Fibroblast of upper back skin (primary cell): Measurements from ENCODE around the gene FTCD.
A peak's percentile ranks its signal among the peaks of the same experiment; 100 is the strongest.
"Not testable (repeated sequence)": the region's sequence is repeated elsewhere in the genome, so short reads cannot be mapped to it uniquely, and the experiment has no call there.

Experiments used
- DNase-seq: peaks from one replicate; pipeline ENCODE4 v3.0.0-alpha.2; 2013

The FTCD gene, protein sequence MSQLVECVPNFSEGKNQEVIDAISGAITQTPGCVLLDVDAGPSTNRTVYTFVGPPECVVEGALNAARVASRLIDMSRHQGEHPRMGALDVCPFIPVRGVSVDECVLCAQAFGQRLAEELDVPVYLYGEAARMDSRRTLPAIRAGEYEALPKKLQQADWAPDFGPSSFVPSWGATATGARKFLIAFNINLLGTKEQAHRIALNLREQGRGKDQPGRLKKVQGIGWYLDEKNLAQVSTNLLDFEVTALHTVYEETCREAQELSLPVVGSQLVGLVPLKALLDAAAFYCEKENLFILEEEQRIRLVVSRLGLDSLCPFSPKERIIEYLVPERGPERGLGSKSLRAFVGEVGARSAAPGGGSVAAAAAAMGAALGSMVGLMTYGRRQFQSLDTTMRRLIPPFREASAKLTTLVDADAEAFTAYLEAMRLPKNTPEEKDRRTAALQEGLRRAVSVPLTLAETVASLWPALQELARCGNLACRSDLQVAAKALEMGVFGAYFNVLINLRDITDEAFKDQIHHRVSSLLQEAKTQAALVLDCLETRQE

DNA sequence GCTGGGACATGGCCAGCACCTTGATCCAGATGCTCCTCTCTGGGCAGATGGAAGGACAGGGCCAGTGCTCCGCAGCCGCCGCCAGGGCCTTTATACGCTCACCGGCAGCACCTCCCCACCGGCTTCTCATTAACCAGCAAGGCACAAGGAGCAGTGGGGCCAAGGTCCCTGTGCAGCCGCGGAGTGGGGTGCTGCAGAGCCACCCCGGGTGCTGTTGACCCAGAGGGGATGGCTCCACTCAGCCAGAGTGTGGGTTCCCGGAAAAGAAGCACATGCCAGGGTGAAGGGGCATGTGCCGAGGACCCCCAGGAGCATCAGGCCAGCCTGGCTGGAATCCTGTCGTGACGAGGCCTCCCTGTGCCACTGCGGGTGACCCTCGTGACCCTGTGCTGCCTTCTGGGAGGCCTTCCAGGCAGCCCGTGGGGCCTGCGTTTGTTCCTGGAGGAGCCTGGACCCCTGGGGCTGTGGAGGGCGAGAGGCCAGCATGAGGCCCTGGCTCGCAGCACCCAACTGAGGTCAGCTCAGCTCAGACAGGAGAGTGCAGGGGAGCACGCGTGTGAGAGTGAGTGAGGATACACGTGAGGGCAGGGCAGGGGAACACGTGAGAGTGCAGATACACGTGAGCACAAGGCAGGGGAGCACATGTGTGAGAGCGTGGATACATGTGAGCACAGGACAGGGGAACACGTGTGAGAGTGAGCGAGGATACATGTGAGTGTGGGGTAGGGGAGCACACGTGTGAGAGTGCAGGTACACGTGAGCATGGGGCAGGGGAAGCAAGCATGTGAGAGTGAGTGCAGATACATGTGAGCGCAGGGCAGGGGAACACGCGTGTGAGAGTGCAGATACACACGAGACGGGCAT is at the start of gene FTCD:
Gene FTCD, minus strand, starts transcription at position 66 of the 864 bp plus-strand sequence. Its CDS starts 56 bp downstream, at position 10.
- DNase-seq: no peak

DNA sequence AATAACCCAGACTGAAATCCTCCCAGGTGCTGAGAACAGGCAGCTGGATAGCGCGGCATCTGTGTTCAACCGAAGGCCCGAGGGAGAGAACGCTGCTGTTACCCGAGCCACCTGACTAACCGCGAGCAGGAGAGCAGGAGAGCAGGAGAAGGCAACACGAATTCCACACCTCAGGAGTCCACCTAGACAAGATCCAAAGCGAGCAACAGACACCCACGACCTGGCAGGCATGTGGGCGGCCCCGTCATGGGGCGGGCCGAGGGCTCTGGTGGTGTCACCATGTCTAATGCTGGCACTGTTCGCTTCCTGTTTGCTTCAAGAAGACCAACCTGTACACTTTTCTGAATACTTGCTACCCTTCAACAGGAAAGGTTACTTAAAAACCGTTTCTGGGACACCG is 49.8 kb upstream of the FTCD start:
- no peak for DNase-seq

DNA sequence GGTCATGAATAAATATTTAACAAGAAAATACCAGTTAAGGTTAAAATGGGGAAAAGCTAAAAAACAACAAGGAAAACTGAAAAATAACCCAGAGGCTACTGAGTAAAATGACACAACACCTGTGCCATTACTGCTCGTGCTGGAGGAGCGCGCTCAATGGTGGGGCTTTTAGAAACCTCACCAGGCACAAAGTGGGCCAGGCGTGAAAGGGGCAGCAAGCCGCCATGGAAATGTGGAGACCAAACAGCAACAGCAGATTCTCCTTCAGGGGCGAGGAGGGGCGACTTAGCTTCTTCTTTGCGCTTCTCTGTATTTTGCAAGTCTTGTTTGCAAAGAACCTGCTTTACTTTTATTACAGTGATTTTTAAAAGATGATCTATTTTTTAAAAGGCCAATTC is 47.8 kb upstream of the FTCD start:
- no peak for DNase-seq

DNA sequence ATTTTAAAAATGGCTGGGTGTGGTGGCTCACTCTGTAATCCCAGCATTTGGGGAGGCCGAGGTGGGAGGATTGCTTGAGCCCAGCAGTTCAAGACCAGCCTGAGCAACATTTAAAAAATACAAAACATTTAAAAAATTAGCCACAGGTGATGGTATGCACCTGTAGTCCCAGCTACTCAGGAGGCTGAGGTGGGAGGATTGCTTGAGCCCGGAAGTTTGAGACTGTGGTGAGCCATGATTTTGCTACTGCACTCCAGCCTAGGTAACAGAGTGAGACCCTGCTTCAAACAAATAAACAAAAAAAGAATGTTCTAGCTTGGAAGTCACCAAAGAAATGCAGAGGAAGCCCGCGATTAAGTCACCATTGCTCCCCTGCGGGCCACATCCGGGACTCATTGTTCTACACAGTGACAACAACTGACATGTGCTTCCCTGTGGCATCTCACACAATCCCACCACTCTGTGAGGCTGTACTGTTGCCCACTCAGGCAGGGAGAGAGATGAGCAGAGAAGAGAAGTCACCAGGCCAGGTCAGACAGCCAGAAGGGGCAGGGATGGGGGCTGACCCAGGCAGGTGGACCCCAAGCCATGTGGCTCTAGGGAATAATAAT is 47.3 kb upstream of the FTCD start:
- DNase-seq: no peak

DNA sequence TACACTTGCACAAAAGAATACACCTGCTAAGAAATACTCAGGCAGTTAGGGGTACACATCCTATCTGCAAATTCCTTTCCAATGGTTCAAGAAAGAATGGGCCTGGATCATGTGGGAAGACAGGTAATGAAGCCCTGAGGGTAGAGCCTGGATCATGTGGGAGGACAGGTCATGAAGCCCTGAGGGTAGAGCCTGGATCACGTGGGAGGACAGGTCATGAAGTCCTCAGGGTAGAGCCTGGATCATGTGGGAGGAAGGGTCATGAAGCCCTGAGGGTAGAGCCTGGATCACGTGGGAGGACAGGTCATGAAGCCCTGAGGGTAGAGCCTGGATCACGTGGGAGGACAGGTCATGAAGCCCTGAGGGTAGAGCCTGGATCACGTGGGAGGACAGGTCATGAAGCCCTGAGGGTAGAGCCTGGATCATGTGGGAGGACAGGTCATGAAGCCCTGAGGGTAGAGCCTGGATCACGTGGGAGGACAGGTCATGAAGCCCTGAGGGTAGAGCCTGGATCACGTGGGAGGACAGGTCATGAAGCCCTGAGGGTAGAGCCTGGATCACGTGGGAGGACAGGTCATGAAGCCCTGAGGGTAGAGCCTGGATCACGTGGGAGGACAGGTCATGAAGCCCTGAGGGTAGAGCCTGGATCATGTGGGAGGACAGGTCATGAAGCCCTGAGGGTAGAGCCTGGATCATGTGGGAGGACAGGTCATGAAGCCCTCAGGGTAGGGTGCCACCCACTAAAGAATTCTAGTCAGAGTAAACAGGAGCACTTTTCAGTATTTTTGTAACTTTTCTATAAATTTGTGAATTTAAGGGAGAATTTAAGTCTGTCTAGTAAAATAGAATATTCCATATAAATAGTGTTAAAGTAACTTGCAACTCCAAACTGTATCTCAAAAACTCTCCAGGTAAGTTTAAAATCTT is 45.8 kb upstream of the FTCD start:
- not testable (repeated sequence) for DNase-seq

DNA sequence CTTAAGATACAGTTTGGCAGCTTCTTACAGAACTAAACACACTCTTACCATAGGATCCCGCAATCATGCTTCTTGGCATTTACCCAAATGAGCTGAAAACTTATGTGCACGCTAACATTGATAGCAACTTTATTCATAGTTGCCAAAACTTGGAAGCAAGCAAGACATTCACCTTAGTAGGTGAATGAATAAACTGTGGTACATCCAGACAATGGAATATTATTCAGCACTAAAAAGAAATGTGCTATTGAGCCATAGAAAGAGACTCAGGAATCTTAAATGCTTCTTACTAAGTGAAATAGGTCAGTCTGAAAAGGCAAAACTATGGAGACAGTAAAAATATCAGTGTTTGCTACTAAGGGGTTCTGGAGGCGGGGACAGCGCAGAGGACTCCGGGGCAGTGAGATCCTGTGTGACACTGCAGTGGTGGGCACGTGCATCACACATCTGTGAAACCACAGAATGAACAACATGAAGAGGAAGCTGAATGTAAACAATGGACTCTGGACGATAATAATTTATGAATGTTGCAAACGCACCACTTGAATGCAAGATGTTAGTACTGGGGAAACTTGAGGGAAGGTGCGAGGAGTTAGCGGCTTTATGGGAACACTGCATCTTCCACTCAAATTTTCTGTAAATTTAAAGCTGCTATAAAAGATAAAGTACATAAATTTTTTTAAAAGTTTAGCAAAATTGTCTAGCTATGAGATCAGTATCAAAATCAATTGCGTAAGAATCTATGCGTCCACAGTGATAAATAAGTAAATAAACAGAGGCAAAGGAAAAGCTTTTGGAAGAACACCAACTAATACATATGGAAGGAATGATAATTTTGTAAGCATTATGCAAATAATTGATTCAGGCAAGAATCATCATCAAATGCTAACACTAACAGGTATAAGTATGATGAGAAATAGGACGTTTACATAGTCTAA is 44.3 kb upstream of the FTCD start:
- no peak for DNase-seq

DNA sequence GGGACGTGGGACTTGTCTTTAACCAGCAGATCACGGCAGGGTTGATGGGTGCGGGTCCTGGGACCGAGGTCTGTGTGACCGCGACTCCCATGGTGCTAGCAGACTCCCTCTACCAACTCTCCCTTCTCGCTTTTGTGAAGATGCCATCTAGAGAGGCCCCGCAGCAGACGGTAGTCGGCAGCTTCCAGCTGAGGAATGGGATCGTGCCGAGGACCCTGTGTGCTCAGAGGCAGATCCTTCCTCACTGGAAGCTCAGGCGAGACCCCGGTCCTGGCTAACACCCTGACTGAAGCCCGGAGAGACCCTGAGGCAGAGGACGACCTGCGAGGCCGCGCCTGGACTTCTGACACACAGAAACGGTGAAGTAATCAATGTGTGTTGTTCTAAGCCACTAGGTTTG is 41.4 kb upstream of the FTCD start:
- no peak for DNase-seq

DNA sequence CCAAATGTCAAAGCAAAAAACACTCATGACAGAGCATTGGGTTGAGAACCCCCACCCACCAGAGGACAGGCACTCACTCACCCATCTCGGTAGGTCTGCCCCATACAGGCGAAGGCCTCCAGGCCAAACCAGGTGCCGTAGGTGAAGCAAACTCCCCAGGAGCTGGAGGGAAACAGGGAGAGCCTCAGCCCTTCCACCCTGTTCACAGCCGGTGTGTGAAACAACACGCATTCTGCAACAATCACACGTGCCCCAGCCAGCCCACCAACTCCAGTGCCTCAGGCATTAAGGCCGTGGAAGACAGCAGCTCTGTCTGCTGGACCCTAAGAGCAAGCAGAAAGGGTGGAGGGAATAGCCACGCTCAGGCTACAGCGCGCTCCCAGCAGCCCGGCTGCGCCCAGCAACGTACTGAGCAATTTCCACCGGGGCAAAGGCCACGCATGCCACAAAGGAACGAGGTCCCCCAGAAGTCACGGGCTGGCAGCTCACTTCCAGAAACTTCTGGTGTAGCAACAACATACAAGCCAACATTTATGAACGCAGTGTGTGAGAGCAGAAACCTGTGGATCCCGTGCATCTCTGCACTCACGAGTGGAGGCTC is 40.3 kb upstream of the FTCD start:
- no peak for DNase-seq

DNA sequence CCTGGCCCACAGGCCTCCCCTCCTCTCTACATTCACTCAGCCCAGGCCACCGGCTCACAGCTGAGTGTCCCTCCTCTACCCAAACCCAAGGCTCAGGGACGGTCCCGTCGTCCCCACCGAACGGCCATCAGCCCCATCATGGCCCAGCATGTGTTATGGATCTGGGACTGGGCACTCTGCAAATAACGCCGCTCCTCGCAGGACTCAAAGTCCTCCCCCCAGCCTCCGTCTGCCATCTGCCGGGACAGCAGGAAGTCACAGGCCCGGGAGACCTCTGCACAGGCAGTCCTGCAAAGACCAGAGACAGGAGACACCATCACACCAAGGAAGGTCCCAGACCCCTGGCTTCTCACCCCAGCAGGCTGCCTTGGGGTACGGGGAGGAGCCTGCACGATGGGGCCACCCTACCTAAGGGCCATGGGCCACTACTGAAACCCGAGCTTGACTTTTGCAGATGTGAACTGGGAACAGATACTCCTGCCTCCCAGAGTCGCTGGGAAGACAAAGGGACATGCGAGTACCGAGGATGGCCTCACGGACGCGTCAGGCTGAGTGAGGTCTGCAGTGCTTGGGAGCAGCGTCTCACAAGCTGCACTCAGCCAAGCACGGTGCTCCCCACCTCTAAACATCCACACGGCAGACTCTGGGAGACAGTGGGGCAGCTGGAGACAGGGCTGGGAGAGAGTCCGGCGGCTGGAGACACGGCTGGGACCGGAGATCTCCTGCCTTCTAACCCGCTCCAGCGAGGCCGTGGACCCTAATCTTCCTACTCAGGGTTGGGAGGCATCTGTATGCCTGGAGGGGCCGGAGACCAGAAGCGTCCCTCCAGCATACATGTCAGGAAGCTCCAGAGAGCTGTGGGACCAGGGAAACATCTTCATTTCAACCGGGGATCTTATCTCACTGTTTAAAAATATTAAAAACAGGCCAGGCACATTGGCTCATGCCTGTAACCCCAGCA is 39.3 kb upstream of the FTCD start:
- DNase-seq: no peak

DNA sequence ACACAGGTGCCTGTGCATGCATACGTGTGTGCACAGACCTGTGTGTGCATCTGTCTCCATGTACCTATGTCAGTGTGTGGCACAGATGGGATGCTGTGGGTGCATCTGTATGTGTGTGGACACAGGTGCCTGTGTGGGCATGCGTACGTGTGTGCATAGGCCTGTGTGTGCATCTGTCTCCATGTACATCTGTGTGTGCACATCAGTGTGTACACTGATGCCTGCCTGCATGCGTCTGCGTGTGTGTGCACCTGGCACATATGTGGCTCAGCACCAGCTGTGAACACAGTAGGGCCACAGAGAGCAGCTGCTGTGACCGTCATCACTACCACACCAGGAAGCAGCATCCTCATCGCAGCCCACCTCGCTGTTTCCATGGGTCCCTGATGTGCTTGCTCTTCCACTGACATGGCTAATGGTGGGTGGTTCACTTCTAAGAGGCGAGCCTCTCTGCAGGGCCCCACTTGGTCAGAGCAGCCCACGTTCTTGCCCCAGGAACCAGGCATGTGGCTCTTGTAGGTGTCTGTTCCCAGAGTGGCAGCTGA is 38.5 kb upstream of the FTCD start:
- DNase-seq: no peak

DNA sequence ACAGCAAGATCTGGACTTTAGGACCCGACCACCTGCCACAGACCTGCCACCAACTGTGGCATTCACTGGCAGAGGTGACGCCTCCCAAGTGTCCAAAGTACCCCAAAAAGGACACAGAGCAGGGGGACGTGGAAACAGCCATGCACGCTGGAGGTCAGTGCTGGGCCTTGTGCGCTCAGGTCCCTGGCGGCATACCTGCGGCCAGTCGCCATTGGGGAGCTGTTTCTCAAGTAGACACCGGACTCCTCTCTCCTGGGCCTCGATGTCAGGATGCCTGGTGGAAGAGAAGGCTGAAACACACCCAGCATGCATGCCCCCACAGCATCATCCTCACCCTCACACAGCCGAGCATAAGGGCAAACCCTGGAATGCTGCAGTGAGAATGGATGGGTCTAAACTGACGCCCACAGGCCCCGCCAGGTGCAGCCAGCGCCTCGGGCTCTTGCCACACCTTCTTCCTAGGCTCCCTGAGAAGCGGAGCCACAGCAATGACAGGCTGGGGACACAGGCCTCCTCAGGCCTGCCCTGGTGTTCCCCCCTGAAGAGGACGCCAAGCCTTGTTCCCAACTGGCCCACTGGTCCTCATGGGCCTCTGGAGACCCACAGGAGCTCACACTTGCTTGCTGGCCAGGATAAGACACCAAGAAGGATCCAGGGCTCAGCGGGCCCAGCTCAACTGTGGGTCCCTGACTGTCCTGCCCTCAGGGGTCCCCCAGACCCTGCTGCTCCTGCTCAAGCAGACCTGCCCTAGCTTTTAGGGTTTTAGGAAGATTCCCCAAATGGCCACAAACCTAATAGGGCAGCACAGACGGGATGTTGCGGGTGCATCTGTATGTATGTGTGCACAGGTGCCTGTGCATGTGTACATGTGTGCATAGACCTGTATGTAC is 36.6 kb upstream of the FTCD start:
- no peak for DNase-seq

DNA sequence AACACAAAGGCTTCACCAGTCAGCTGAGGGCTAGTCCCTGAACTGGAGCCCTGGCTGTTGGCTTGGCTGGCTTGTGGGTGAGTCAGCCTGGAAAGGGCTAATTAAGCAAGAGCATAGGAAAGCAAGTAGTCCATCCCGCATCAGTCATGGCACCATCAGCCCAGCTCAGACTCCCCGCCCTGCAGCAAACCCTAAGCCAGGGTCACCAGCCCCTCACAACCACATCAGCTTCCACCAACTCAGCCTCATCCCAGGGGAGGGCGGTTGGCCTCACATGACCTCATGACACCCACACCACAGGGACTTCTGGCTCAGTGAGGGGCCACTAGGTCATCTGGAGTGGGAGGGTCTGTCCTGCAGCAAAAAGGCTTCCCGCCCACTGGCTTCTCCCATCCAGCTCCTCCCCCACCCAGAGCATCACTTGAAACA is 35.9 kb upstream of the FTCD start:
- peak; percentile 61 for DNase-seq

DNA sequence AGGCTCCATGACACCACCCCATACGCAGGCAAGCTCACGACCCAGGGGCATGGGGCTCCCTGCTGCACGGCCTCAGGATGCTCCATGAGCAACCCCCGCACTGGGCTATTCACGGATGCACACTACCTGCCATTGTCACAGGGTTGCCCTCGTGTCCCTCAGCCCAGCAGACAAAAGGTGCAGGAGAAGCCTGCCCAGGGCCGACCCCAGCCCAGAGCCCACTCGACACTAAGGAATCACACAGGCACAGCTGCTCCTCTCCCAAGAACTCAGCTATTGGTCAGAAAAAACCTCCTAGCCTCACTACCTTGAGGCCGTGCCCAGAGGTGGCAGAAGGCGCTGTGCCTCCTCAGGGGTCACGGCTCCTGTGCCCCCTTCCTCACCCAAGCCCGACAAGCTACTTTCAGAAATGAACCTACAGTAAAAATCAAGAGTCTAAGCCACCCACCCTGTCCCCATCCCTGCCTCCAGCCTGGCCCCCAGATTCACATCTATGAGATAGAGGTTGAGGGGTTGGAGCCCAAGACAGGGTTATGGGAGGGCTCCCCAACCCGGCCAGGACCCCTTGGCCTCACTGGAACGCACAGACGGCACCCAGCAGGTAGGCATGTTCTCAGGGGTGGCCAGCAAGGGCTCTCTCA is 35.2 kb upstream of the FTCD start:
- no peak for DNase-seq

DNA sequence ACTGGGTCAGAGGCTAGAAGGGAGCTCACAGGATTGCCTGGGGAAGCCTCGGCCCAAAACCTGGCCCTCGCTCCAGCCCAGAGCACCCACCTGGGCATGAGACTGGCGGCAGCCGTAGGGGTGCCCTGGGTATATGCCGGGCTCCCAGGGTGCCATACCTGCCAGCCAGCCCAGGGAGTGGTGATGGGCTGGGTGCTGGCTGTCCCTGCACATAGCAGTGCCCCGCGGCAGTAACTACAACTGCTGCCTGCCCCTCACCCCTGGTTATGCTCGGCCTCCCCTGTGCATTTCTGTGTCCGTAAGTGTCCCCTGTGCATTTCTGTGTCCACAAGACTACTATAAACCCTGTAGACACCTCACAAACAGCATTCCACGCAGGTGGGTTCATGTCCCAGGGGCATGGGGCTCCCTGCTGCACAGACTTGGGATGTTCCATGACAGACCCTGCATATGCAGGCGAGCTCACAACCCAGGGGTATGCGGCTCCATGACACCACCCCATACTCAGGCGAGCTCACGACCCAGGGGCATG is 34.6 kb upstream of the FTCD start:
- DNase-seq: no peak

DNA sequence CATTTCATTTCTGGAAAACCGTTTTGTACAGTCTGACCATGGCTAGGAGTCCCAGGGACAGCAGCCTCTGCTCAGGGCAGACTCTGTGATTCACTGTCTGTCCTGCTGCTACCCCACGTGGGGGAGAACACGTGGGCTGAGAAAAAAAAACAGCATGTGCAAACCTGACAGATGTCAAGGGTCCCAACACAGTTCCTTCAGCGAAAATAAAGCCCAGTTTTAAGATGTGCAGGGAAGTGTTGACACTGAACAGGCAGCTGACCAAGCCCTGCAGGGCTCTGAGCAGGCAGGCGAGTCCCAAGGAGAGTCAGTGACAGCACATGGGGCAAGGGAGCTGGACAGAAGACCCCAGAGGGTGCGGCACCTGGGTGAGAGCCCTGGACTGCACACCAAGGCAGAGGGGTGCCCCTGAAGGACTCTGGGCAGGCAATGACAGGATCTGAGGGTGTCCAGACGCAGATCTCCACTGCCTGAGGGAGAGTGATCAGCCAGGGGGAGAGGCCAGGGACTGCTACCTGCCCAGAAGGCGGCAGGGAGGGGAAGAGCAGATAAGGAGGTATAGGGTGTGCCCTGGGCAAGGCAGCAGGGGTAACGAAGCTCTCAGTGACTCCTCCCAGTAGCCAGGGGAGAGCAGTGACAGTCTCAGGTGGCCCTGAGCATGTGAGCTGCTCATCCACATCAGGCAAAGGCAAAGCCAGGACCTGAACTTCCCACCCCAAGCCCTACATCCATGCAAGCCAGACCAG is 34.0 kb upstream of the FTCD start:
- peak; percentile 44 for DNase-seq
